Measurements from ENCODE around the gene RC3H1. TPM values are rescaled to one million over a fixed set of nuclear protein-coding genes. Genes with fewer than 3 reads are reported as not detected.

The RC3H1 gene
- total RNA-seq, 2 donors from 2014 or later = 34.9 to 37.8 TPM

GRCh38 chr1:174036204-174036603, 14.0 kb upstream of the RC3H1 start:
- no peak for ATAC-seq
- intact Hi-C loops (cut with DNase I, micrococcal nuclease) = no loop called here
- DNase-seq = no peak

- ATAC-seq (no peak), DNase-seq (no peak)
- intact Hi-C loops (cut with DNase I, micrococcal nuclease) = no loop called here
These were observed 10.6 kb upstream of the RC3H1 start for GRCh38 chr1:174032671-174033222.

GRCh38 chr1:174031099-174031498, 8.9 kb upstream of the RC3H1 start:
- intact Hi-C loops (cut with DNase I, micrococcal nuclease) = no loop called here

GRCh38 chr1:174028495-174028894, 6.3 kb upstream of the RC3H1 start:
- DNase-seq (no peak), ATAC-seq (no peak)
- intact Hi-C loops (cut with DNase I, micrococcal nuclease) = no loop called here

More at GRCh38 chr1:174031099-174031498, 8.9 kb upstream of the RC3H1 start:
- ATAC-seq (no peak), DNase-seq (no peak)

- peak; percentile 55 to 69 for DNase-seq
- intact Hi-C loops (cut with DNase I, micrococcal nuclease) = no loop called here
- peak; percentile 65 for ATAC-seq
These were observed 1.3 kb upstream of the RC3H1 start for GRCh38 chr1:174023440-174023839.

- intact Hi-C loops (cut with DNase I, micrococcal nuclease) = no loop called here
- no peak for ATAC-seq
- DNase-seq = no peak
These were observed 770 bp upstream of the RC3H1 start for GRCh38 chr1:174022976-174023277.

- intact Hi-C loops (cut with DNase I, micrococcal nuclease) = no loop called here
- peak; percentile 60 to 74 for DNase-seq
- ATAC-seq = peak; percentile 48
These were observed 522 bp downstream of the RC3H1 start for GRCh38 chr1:174021591-174022079.

- intact Hi-C loops (cut with DNase I, micrococcal nuclease) = no loop called here
- ATAC-seq (no peak), DNase-seq (no peak)
These were observed 3.6 kb downstream of the RC3H1 start for GRCh38 chr1:174018565-174018964.

- DNase-seq (no peak), ATAC-seq (no peak)
- intact Hi-C loops (cut with DNase I, micrococcal nuclease) = no loop called here
These were observed 4.8 kb downstream of the RC3H1 start for GRCh38 chr1:174017231-174017970.

- intact Hi-C loops (cut with DNase I, micrococcal nuclease) = no loop called here
- DNase-seq = no peak
- no peak for ATAC-seq
These were observed 8.2 kb downstream of the RC3H1 start for GRCh38 chr1:174013864-174014418.

- ATAC-seq (peak; percentile 77), DNase-seq (no peak)
- intact Hi-C loops (cut with DNase I, micrococcal nuclease) = no loop called here
These were observed 13.2 kb downstream of the RC3H1 start for GRCh38 chr1:174008979-174009378.

- ATAC-seq = no peak
- intact Hi-C loops (cut with DNase I, micrococcal nuclease) = no loop called here
- no peak for DNase-seq
These were observed 13.9 kb downstream of the RC3H1 start for GRCh38 chr1:174008269-174008668.

GRCh38 chr1:174007851-174008250, 14.3 kb downstream of the RC3H1 start:
- no peak for DNase-seq
- no peak for ATAC-seq
- intact Hi-C loops (cut with DNase I, micrococcal nuclease) = no loop called here

GRCh38 chr1:174005032-174005431, 17.1 kb downstream of the RC3H1 start:
- DNase-seq (no peak), ATAC-seq (no peak)
- intact Hi-C loops (cut with DNase I, micrococcal nuclease) = no loop called here

GRCh38 chr1:174003867-174004266, 18.3 kb downstream of the RC3H1 start:
- no peak for ATAC-seq
- intact Hi-C loops (cut with DNase I, micrococcal nuclease) = no loop called here
- no peak for DNase-seq

GRCh38 chr1:174001573-174001972, 20.6 kb downstream of the RC3H1 start:
- DNase-seq (no peak), ATAC-seq (no peak)
- intact Hi-C loops (cut with DNase I, micrococcal nuclease) = no loop called here

GRCh38 chr1:174000371-174000770, 21.8 kb downstream of the RC3H1 start:
- intact Hi-C loops (cut with DNase I, micrococcal nuclease) = no loop called here
- DNase-seq (no peak), ATAC-seq (no peak)

- ATAC-seq = no peak
- intact Hi-C loops (cut with DNase I, micrococcal nuclease) = no loop called here
- no peak for DNase-seq
These were observed 24.4 kb downstream of the RC3H1 start for GRCh38 chr1:173997791-173998190.

GRCh38 chr1:173996995-173997394, 25.2 kb downstream of the RC3H1 start:
- ATAC-seq (no peak), DNase-seq (no peak)
- intact Hi-C loops (cut with DNase I, micrococcal nuclease) = no loop called here

- DNase-seq (no peak), ATAC-seq (no peak)
- intact Hi-C loops (cut with DNase I, micrococcal nuclease) = no loop called here
These were observed 26.7 kb downstream of the RC3H1 start for GRCh38 chr1:173995475-173995874.
